C4-2B (cell line): ENCODE results near the gene CC2D1A.

Experiments used
- H3K27ac ChIP-seq: fragments of 450-650 bp; 2 replicates; pipeline ENCODE4 v1.5.1; 2017
- ZFX ChIP-seq: fragments of 450-650 bp; IDR thresholded peaks from 2 replicates; pipeline ENCODE4 v1.6.1; 2017
- TF ChIP-seq, protein P1 (sequence below): fragments of 450-650 bp; conservative IDR thresholded peaks from 2 replicates; pipeline ENCODE4 v1.5.1; 2017; ENCODE audit warnings: mild to moderate bottlenecking

Gene CC2D1A

DNA sequence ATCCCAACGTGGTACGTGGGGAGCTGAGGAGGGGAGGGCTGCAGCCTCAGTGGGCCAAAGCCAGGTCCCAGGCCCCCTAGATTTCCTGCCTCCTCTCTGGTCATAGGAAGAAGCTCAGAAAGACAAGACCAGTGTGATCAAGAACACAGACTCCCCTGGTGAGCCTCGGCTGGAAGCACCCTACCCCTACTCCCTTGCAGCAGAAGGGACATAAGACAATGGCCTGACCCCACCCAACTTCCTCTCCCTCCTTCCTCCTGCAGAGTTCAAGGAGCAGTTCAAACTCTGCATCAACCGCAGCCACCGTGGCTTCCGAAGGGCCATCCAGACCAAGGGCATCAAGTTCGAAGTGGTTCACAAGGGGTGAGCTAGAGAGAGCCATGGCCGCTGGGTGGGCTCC, 20.7 kb downstream of the CC2D1A start:
- H3K27ac ChIP-seq: no peak overlapping the region
- TF ChIP-seq, protein P1, sequence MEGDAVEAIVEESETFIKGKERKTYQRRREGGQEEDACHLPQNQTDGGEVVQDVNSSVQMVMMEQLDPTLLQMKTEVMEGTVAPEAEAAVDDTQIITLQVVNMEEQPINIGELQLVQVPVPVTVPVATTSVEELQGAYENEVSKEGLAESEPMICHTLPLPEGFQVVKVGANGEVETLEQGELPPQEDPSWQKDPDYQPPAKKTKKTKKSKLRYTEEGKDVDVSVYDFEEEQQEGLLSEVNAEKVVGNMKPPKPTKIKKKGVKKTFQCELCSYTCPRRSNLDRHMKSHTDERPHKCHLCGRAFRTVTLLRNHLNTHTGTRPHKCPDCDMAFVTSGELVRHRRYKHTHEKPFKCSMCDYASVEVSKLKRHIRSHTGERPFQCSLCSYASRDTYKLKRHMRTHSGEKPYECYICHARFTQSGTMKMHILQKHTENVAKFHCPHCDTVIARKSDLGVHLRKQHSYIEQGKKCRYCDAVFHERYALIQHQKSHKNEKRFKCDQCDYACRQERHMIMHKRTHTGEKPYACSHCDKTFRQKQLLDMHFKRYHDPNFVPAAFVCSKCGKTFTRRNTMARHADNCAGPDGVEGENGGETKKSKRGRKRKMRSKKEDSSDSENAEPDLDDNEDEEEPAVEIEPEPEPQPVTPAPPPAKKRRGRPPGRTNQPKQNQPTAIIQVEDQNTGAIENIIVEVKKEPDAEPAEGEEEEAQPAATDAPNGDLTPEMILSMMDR: no peak
- no peak for TF ChIP-seq ZFX

DNA sequence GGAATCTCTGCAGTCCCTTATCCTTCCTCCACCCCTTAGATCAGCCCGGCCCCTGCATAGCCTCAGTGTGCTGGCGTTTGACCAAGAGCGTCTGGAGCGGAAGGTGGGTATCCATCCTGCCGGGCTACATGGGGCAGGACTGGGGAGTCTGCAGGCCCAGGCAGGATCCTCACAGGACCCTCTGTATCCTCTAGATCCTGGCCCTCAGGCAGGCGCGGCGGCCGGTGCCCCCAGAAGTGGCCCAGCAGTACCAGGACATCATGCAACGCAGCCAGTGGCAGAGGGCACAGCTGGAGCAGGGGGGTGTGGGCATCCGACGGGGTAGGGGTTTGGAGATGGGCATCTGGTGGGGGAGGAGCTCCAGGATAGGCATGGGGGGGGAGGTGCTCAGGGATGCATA, 23.3 kb downstream of the CC2D1A start:
- H3K27ac ChIP-seq: no peak overlapping the region
- TF ChIP-seq ZFX: no peak
- TF ChIP-seq, protein P1: no peak

DNA sequence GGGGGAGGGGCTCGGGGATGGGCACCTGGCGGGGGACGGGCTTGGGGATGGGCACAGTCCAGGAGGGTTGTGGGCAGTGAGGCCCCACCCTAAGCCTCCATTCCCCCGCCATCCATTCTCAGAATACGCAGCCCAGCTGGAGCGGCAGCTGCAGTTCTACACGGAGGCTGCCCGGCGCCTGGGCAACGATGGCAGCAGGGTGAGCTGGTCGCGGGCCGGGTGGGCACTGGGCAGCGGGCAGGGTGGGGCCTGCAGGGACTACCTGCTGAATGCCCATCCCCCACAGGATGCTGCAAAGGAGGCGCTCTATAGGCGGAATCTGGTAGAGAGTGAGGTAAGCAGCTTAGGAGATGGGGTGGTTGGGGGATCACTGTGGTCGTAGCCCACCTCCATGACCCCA, 24.0 kb downstream of the CC2D1A start:
- TF ChIP-seq, protein P1: no peak
- no peak for TF ChIP-seq ZFX

DNA sequence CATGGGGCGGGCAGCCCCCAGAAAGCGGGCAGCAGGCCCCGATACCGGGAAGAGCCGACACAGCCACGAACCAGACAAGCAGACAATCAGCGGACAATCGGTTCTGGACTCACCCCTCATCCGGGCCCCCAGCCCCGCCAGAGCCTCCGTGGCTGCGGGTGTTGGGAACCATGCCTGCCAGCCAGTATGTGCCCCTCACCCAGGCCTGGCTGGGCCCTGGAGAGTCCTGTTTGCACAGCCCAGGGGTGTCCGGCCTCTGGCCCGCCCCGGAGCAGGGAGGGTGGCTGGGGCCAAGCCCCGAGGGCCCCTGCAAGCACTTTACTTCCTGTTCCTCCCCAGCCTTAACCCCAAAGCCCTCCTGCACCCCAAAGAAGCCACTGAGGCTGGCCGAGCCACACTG, 24.4 kb downstream of the CC2D1A start:
- H3K27ac ChIP-seq: no peak overlapping the region
- TF ChIP-seq, protein P1: no peak
- no peak for TF ChIP-seq ZFX

More for the DNA sequence above, 24.0 kb downstream of the CC2D1A start:
- H3K27ac ChIP-seq: no peak overlapping the region

DNA sequence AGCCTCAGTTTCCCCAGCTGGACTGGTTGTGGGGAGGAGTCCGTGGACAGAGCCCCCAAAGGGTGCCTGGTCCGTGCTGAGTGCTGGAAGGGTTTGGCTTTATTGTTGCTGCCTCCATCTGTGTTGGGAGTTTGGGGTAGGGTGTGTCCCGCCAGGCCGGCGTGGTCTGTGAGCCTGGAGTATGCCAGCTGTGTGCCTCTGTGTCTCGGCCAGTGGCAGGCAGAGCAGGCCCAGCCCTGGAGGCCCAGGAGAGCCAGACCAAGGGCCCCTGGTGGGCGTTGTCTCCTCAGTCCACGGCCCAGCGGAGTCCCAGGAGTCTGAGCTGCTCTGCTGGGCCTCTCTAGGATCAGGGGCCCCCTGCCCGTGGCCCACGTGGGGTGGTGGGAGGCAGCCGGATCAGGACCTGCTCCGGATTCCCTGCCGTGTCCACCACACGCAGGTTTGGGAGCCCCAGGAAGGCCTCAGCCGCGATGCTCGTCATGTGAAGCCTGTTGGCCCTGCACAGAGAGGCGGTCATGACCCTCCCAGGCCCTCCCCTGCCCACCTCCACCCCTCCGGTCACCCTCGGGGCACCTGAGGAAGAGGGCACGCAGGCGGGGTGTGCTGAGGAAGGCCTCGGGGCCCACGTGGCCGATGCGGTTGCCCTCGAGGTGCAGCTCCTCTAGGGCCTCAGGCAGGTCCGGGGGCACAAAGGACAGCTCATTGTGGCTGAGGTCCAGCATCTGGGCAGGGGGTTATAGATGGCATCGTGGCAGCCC, 25.6 kb downstream of the CC2D1A start:
- no peak overlapping the region for H3K27ac ChIP-seq
- TF ChIP-seq ZFX: no peak
- TF ChIP-seq, protein P1: no peak

DNA sequence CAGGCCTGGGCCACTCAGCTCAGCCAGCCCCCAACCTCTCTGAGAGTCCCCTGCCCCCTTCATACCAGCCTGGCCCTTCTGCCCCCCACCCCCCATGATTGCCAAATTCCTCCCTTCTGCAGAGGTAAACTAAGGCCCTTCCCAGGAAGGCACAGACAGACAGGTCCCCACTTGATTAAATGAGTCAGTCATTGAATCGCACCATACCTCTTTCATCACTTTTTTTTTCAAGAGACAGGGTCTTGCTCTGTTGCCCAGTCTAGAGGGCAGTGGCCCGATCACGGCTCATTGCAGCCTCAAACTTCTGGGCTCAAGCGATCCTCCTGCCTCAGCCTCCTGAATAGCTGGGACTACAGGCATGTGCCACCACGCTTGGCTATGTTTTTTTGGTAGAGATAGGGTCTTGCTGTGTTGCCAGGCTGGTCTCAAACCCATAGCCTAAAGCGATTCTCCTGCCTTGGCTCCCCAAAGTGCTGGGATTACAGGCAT, 26.2 kb downstream of the CC2D1A start:
- TF ChIP-seq ZFX: no peak
- TF ChIP-seq, protein P1: no peak
- no peak overlapping the region for H3K27ac ChIP-seq

DNA sequence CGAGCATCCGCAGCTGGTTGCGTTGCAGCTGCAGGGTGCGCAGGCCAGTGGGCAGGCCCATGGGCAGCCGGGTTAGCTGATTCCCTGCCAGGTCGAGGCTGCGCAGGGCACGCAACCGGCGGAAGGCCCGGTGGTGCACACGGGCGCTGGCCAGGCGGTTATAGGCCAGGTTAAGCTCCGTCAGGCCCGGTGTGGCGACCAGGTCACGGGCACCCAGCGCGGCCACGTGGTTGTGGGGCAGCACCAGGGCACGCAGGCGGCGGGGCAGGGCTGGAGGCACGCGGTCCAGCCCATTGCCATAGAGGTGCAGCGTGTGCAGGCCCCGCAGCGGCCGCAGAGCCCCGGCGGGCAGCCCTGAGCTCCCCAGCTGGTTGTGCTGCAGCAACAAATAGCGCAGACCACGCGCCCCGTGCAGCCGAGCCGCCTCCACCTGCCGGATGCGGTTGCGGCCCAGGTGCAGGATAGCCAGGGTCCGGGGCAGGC, 27.0 kb downstream of the CC2D1A start:
- no peak overlapping the region for H3K27ac ChIP-seq
- TF ChIP-seq, protein P1: no peak
- no peak for TF ChIP-seq ZFX
